GM12878 (cell line): Measurements from ENCODE around the gene SYT12. TPM values are rescaled to one million over a fixed set of nuclear protein-coding genes. Genes with fewer than 3 reads are reported as not detected.

ENCODE experiments used
- ATAC-seq: fragments of 200-7000 bp; cut with Tn5 transposase; 3 replicates; pipeline ENCODE4 v1.9.1; 2020; ENCODE audit warnings: mild to moderate bottlenecking, moderate library complexity
- BruUV-seq: library from RNA; stranded (reverse); fragments of 400-500 nt; replicated peaks from 2 replicates; lab custom pipeline; 2021; lab: Mats Ljungman, UMichigan
- CTCF ChIA-PET: fragments of 300-600 bp; sonication (Branson Sonifier 250); formaldehyde crosslinking; extraction: SDS; loops from one replicate; lab custom pipeline; 2021; ENCODE audit warnings: inconsistent platforms; lab: Yijun Ruan, JAX
- POLR2A ChIA-PET: fragments of 350-600 bp; formaldehyde crosslinking; extraction: SDS; loops from one replicate; lab custom pipeline; 2021; ENCODE audit warnings: inconsistent platforms; lab: Charles Lee
- RAD21 ChIA-PET: fragments of 300-600 bp; sonication (Branson Sonifier 250); formaldehyde crosslinking; loops from one replicate; lab custom pipeline; 2023; ENCODE audit warnings: antibody characterized with exemption; ENCODE audit not compliant: unreplicated experiment; lab: Charles Lee
- SMC1A ChIA-PET: fragments of 300-600 bp; sonication (Branson Sonifier 250); formaldehyde crosslinking; loops from one replicate; lab custom pipeline; 2023; ENCODE audit not compliant: unreplicated experiment, uncharacterized antibody; lab: Charles Lee
- DNase-seq: peaks from one replicate; pipeline ENCODE4 v3.0.0-alpha.2; 2011; ENCODE audit warnings: low read depth, low spot score
- FAIRE-seq: peaks from 3 replicates; lab custom pipeline; 2011; peaks lifted over from hg19 to GRCh38; lab: Jason Lieb, UNC
- H2AFZ ChIP-seq: 2 replicates; pipeline ENCODE4 v1.6.0; 2011; ENCODE audit warnings: low read depth, low read length, control low read depth; ENCODE audit not compliant: control insufficient read depth
- H3K27ac ChIP-seq: 2 replicates; pipeline ENCODE4 v1.5.1; 2011; ENCODE audit warnings: control low read depth; ENCODE audit not compliant: control insufficient read depth, insufficient read depth
- H3K27me3 ChIP-seq, 2 experiments: replicated peaks in 1 of 2; 2 replicates each; pipeline versions ENCODE4 v1.6.0 to v1.6.1; 2011; ENCODE audit warnings: low read length in 1 of 2; ENCODE audit not compliant: control insufficient read depth in 2 of 2, insufficient read depth in 2 of 2
- H3K36me3 ChIP-seq, 2 experiments: 2 replicates each; pipeline ENCODE4 v1.5.1; 2011; ENCODE audit warnings: low read length in 1 of 2; ENCODE audit not compliant: control insufficient read depth in 2 of 2, insufficient read depth in 2 of 2
- H3K4me1 ChIP-seq: 2 replicates; pipeline ENCODE4 v1.6.1; 2011; ENCODE audit warnings: mild to moderate bottlenecking, low read length, moderate library complexity, mixed read lengths; ENCODE audit not compliant: control insufficient read depth, insufficient read depth
- H3K4me2 ChIP-seq: 2 replicates; pipeline ENCODE4 v1.6.0; 2011; ENCODE audit warnings: control low read depth; ENCODE audit not compliant: control insufficient read depth, insufficient read depth
- H3K4me3 ChIP-seq: fragments of 200-600 bp; sonication (generic); 2 replicates; pipeline ENCODE4 v1.5.1; 2016
- H3K79me2 ChIP-seq: 2 replicates; pipeline ENCODE4 v1.6.0; 2011; ENCODE audit warnings: low read length; ENCODE audit not compliant: control insufficient read depth, insufficient read depth
- H3K9ac ChIP-seq: 2 replicates; pipeline ENCODE4 v1.8.0; 2011; ENCODE audit warnings: low read length, control low read depth, mixed read lengths; ENCODE audit not compliant: control insufficient read depth, insufficient read depth
- H3K9me3 ChIP-seq: replicated peaks from 3 replicates; pipeline ENCODE4 v1.5.1; 2011; ENCODE audit warnings: mild to moderate bottlenecking, low read length; ENCODE audit not compliant: control insufficient read depth, insufficient read depth
- H4K20me1 ChIP-seq: 2 replicates; pipeline ENCODE4 v1.6.0; 2011; ENCODE audit not compliant: control insufficient read depth, insufficient read depth
- ASH2L ChIP-seq: fragments of 300-600, 200-600 bp; sonication (generic); IDR thresholded peaks from 2 replicates; pipeline ENCODE4 v1.6.1; 2017; ENCODE audit warnings: low read depth, mild to moderate bottlenecking, borderline replicate concordance
- CREM ChIP-seq: IDR thresholded peaks from 2 replicates; pipeline ENCODE4 v1.6.1; 2014; ENCODE audit warnings: antibody characterized with exemption, low read depth
- FOS ChIP-seq: IDR thresholded peaks from 3 replicates; pipeline ENCODE4 v1.6.1; 2011; ENCODE audit warnings: borderline replicate concordance; ENCODE audit not compliant: insufficient read length; ENCODE audit errors: extremely low read depth
- REST ChIP-seq: IDR thresholded peaks from 2 replicates; pipeline ENCODE4 v1.6.1; 2012; ENCODE audit warnings: mild to moderate bottlenecking, low read depth, low read length
- SREBF2 ChIP-seq: IDR thresholded peaks from 2 replicates; pipeline ENCODE4 v1.6.1; 2012; ENCODE audit warnings: mild to moderate bottlenecking, low read length
- USF2 ChIP-seq: IDR thresholded peaks from 2 replicates; pipeline ENCODE4 v1.6.1; 2011; ENCODE audit warnings: low read depth, low read length, improper control_type of control experiment, borderline replicate concordance
- WRNIP1 ChIP-seq: IDR thresholded peaks from 2 replicates; pipeline ENCODE4 v1.6.1; 2011; ENCODE audit warnings: low read depth, low read length, improper control_type of control experiment, borderline replicate concordance
- ZNF217 ChIP-seq: fragments of 450-650 bp; IDR thresholded peaks from 2 replicates; pipeline ENCODE4 v1.6.1; 2017; ENCODE audit warnings: antibody characterized with exemption, mild to moderate bottlenecking
- WGBS: methylation state at CpG from one replicate; pipeline ENCODE4 v1.1.6; 2016; ENCODE audit warnings: low lambda C conversion rate; ENCODE audit not compliant: insufficient replicate concordance, insufficient coverage; ENCODE audit errors: missing lambda C conversion rate; 5-methylcytosine and 5-hydroxymethylcytosine counted together
- in situ Hi-C: fragments of 300-500 bp; cut with MboI; formaldehyde crosslinking; loops from 9 replicates; pipeline ENCODE4 v1.14.3; 2018; ENCODE audit warnings: mixed read lengths
- intact Hi-C: fragments of 100-400 bp; cut with micrococcal nuclease; formaldehyde crosslinking; loops from one replicate; pipeline ENCODE4 v1.14.2; 2022; ENCODE audit not compliant: unreplicated experiment
- polyA plus RNA-seq, 11 experiments: library from polyadenylated mRNA; depleted of rRNA in 4 of 11; unstranded in 6 of 11; stranded (reverse) in 5 of 11; fragments of >200 nt; fragmentation: Nextera tagmentation in 4 of 11; fragmentation: Illumina TruSeq in 1 of 11; extraction: Ambion mirVana in 4 of 11; extraction: Trizol in 1 of 11; gene quantifications; 1 replicate in 1 of 11; 2 replicates in 10 of 11; pipeline versions ENCODE4 v1.2.1 to v1.2.3, GENCODE V29; 2011 to 2016; ENCODE audit warnings: inconsistent platforms in 2 of 11, missing spikeins in 2 of 11, low read depth in 1 of 11
- total RNA-seq, 4 experiments: library from RNA; depleted of rRNA in 3 of 4; stranded (reverse); fragments of >200 nt in 3 of 4; fragmentation: Illumina TruSeq in 1 of 4; extraction: Trizol in 1 of 4; gene quantifications; 2 replicates each; pipeline versions ENCODE4 v1.2.1 to v1.2.3, GENCODE V29; 2013 to 2021

SYT12 gene
- total and polyA plus RNA-seq, 10 of the 15 experiments (the other 5 are each of a cell fraction or from before 2014, with no cell fraction given): 0.02 to 2.3 (median 0.84) TPM; not detected in 1

- no peak overlapping the region for H3K4me3 ChIP-seq
- FAIRE-seq: no peak
- no peaks in the 10 kb centered on the region for H3K9me3 ChIP-seq
- DNase-seq: no peak
- TF ChIP-seq WRNIP1 (no peak), USF2 (no peak), CREM (no peak), ZNF217 (no peak), FOS (no peak), SREBF2 (no peak), ASH2L (no peak), REST (no peak)
- no peak for ATAC-seq
- no TSS peak for BruUV-seq
- H3K79me2 ChIP-seq: no peaks in the 10 kb centered on the region
- peaks cover 39% of the 10 kb centered on the region for H3K4me1 ChIP-seq
- H3K36me3 ChIP-seq: no peaks in the 10 kb centered on the region
- no peaks in the 10 kb centered on the region; a peak in 2 of 4 replicates for H3K27me3 ChIP-seq
- H3K9ac ChIP-seq: no peak overlapping the region
- H3K4me2 ChIP-seq: no peak overlapping the region
- in situ Hi-C loops (no loop called here), intact Hi-C loops (no loop called here)
- CTCF ChIA-PET: no interaction called here
- WGBS: 72% methylated on average over 10 of the region's 12 CpGs
- SMC1A ChIA-PET: no interaction called here
- RAD21 ChIA-PET: no interaction called here
- no peaks in the 10 kb centered on the region for H4K20me1 ChIP-seq
- no peak overlapping the region for H3K27ac ChIP-seq
- POLR2A ChIA-PET: no interaction called here
- no peak overlapping the region for H2AFZ ChIP-seq
These were observed 10.1 kb downstream of the SYT12 start for GRCh38 chr11:67032830-67033551.
